Keratinocyte (primary cell): ENCODE measurements around the gene PTDSS2.

Source experiments
- EZH2 ChIP-seq: IDR thresholded peaks from one replicate; pipeline ENCODE4 v1.6.1; 2012; ENCODE audit warnings: inconsistent platforms, mild to moderate bottlenecking, low read length, moderate library complexity
- TF ChIP-seq, protein P1 (sequence below), 3 experiments: IDR thresholded peaks in 1 of 3; conservative IDR thresholded peaks in 1 of 3; optimal IDR thresholded peaks in 1 of 3; 2 replicates in 2 of 3; 3 replicates in 1 of 3; pipeline versions ENCODE3 to v1.5.1; 2011; ENCODE audit warnings: low read length in 3 of 3, mild to moderate bottlenecking in 3 of 3, moderate library complexity in 2 of 3, control low read depth in 1 of 3, inconsistent platforms in 1 of 3; ENCODE audit not compliant: insufficient read depth in 2 of 3; ENCODE audit errors: extremely low read depth in 1 of 3

DNA sequence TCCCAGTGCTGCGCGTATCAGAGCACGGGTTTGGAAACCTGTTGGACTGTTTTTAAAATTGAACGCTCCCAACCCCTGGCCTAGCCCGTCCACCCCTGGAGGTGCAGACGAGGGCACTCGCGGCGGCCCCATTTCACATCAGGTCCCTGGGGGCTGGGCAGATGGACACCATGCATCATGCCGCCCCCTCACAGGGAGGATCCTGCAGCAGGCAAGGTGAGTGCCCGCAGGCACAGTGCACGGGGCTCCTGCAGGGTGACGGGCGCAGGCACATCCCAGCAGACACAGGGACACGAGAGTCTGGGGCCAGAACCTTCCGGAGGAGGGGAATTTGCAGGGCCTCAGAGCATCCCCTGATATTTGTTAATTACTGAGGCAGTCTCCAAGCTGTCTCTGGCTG is 15.6 kb upstream of the PTDSS2 start:
- TF ChIP-seq, protein P1, sequence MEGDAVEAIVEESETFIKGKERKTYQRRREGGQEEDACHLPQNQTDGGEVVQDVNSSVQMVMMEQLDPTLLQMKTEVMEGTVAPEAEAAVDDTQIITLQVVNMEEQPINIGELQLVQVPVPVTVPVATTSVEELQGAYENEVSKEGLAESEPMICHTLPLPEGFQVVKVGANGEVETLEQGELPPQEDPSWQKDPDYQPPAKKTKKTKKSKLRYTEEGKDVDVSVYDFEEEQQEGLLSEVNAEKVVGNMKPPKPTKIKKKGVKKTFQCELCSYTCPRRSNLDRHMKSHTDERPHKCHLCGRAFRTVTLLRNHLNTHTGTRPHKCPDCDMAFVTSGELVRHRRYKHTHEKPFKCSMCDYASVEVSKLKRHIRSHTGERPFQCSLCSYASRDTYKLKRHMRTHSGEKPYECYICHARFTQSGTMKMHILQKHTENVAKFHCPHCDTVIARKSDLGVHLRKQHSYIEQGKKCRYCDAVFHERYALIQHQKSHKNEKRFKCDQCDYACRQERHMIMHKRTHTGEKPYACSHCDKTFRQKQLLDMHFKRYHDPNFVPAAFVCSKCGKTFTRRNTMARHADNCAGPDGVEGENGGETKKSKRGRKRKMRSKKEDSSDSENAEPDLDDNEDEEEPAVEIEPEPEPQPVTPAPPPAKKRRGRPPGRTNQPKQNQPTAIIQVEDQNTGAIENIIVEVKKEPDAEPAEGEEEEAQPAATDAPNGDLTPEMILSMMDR (optimal IDR thresholded peaks at IDR 0.05 in 1 of 3, IDR thresholded peaks at IDR 0.05 in 1 of 3, conservative IDR thresholded peaks at IDR 0.05 in 1 of 3; ENCODE audit: extremely low read depth in 1 of 3, insufficient read depth in 2 of 3, low read length in 3 of 3), result no peak
- TF ChIP-seq EZH2, result no peak
